ENCODE measurements around the gene PMS2.

GRCh38 chr7:6030988-6031387 lies 22.1 kb upstream of the PMS2 start, which contains the start of gene ANKRD61:
- TF ChIP-seq CTCF (conservative IDR thresholded peaks at IDR 0.05; ENCODE audit: low read length), result no peak
- TF ChIP-seq EZH2phosphoT487 (IDR thresholded peaks at IDR 0.05; ENCODE audit: borderline replicate concordance), result no peak

All from Loucy (cell line).